NCI-H82 treated with DMSO at 0.1 percent for 48 hours (cell line): ENCODE data around the gene PREPL.
"Not testable (repeated sequence)": the region's sequence is repeated elsewhere in the genome, so short reads cannot be mapped to it uniquely, and the experiment has no call there.

Source experiments
- DNase-seq: peaks from one replicate; lab custom pipeline; 2025; ENCODE audit not compliant: unreplicated experiment; lab: John Stamatoyannopoulos, UW

PREPL gene

GRCh38 chr2:44349506-44349905, 11.8 kb downstream of the PREPL start:
- no peak for DNase-seq

- DNase-seq = no peak
Observed at GRCh38 chr2:44348400-44348799, 12.9 kb downstream of the PREPL start.

- no peak for DNase-seq
Observed at GRCh38 chr2:44347526-44347925, 13.8 kb downstream of the PREPL start.

GRCh38 chr2:44342854-44343253, 18.4 kb downstream of the PREPL start:
- no peak for DNase-seq

- DNase-seq = no peak
Observed at GRCh38 chr2:44335806-44336538, 25.3 kb downstream of the PREPL start.

GRCh38 chr2:44333994-44334393, 27.3 kb downstream of the PREPL start:
- no peak for DNase-seq

- no peak for DNase-seq
Observed at GRCh38 chr2:44330801-44331200, 30.5 kb downstream of the PREPL start.

GRCh38 chr2:44329343-44329742, 32.0 kb downstream of the PREPL start:
- DNase-seq = no peak

GRCh38 chr2:44328750-44329149, 32.5 kb downstream of the PREPL start:
- no peak for DNase-seq

- no peak for DNase-seq
Observed at GRCh38 chr2:44326548-44327264, 34.6 kb downstream of the PREPL start.

GRCh38 chr2:44325897-44326296, 35.4 kb downstream of the PREPL start:
- no peak for DNase-seq

GRCh38 chr2:44324971-44325426, 36.3 kb downstream of the PREPL start:
- DNase-seq = no peak

- DNase-seq = no peak
Observed at GRCh38 chr2:44321360-44321759, 39.9 kb downstream of the PREPL start.

- DNase-seq = no peak
Observed at GRCh38 chr2:44320832-44321231, 40.5 kb downstream of the PREPL start.

- DNase-seq = no peak
Observed at GRCh38 chr2:44315945-44316344, 45.3 kb downstream of the PREPL start.

- no peak for DNase-seq
Observed at GRCh38 chr2:44314362-44314761, 46.9 kb downstream of the PREPL start.

- DNase-seq = no peak
Observed at GRCh38 chr2:44310287-44310686, 51.0 kb downstream of the PREPL start.

- DNase-seq = no peak
Observed at GRCh38 chr2:44305882-44306281, 55.4 kb downstream of the PREPL start.

- DNase-seq = no peak
Observed at GRCh38 chr2:44304258-44304657, 57.0 kb downstream of the PREPL start.

- not testable (repeated sequence) for DNase-seq
Observed at GRCh38 chr2:44303766-44304165, 57.5 kb downstream of the PREPL start.

GRCh38 chr2:44301111-44301510, 60.2 kb downstream of the PREPL start:
- DNase-seq = no peak

GRCh38 chr2:44299635-44300034, 61.7 kb downstream of the PREPL start:
- no peak for DNase-seq
